Stomach (tissue), 4 donors: ENCODE results near the gene RGS7.

Source experiments
- CTCF ChIP-seq, 7 experiments: fragments of 450-650 bp in 4 of 7; fragments of 200-600 bp in 3 of 7; sonication (generic) in 3 of 7; IDR thresholded peaks; one replicate each; pipeline ENCODE4 v1.5.1; 2016 to 2019; ENCODE audit warnings: antibody characterized with exemption in 7 of 7, control low read depth in 2 of 7, mild to moderate bottlenecking in 1 of 7
- EP300 ChIP-seq: sonication (generic); formaldehyde crosslinking; IDR thresholded peaks from one replicate; pipeline ENCODE4 v1.6.1; 2017; ENCODE audit warnings: antibody characterized with exemption
- POLR2A ChIP-seq, 4 donors: fragments of 450-650 bp; IDR thresholded peaks; one replicate each; pipeline ENCODE4 v1.6.1; 2016; ENCODE audit warnings: antibody characterized with exemption in 4 of 4, control low read depth in 2 of 4, mild to moderate bottlenecking in 1 of 4, moderate library complexity in 1 of 4
- POLR2AphosphoS5 ChIP-seq, 3 donors: sonication (generic); formaldehyde crosslinking; IDR thresholded peaks; one replicate each; pipeline ENCODE4 v1.6.1; 2016; ENCODE audit warnings: antibody characterized with exemption in 3 of 3

DNA sequence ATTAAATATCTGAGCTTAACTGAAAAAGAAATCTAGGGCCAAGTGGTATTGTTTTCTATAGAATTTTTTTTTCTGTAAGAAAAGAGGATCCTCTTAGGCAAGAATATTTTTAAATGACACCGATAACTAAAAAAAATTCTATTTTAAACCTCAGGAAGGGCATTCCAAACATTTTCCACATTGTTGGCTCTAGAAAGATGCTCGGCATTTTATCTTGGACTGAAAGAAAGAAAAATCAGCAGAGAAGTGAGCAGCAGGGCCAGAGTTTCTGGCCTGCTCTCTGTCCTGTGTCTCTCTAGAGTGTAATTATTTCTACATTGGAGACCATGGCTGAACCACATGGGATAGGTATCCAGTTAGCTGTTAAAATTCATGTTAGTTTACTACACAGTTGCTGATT lies 552.5 kb downstream of the RGS7 start:
- TF ChIP-seq CTCF (IDR thresholded peaks at IDR 0.05): no peak
- no peak for TF ChIP-seq EP300
- no peak for TF ChIP-seq POLR2AphosphoS5 (IDR thresholded peaks at IDR 0.05)
- TF ChIP-seq POLR2A (IDR thresholded peaks at IDR 0.05): no peak
